RWPE2 (cell line): ENCODE results near the gene HS2ST1.

Experiments used
- ATAC-seq: fragments of 200-7000 bp; cut with Tn5 transposase; 3 replicates; pipeline ENCODE4 v1.9.1; 2021; ENCODE audit warnings: low read depth
- DNase-seq: peaks from one replicate; pipeline ENCODE4 v3.0.0-alpha.2; 2020; ENCODE audit warnings: low spot score
- H3K27ac ChIP-seq: fragments of 450-650 bp; 2 replicates; pipeline ENCODE4 v1.5.1; 2017; ENCODE audit warnings: mild to moderate bottlenecking; ENCODE audit not compliant: poor library complexity, severe bottlenecking
- H3K27me3 ChIP-seq: fragments of 250-450 bp; sonication (Bioruptor Pico); 2 replicates; pipeline ENCODE4 v1.5.1; 2021; ENCODE audit warnings: mild to moderate bottlenecking, moderate library complexity; ENCODE audit not compliant: insufficient read depth, poor library complexity, severe bottlenecking
- H3K36me3 ChIP-seq: fragments of 250-450 bp; sonication (Bioruptor Pico); 2 replicates; pipeline ENCODE4 v1.5.1; 2020; ENCODE audit warnings: low read depth, mild to moderate bottlenecking, moderate library complexity
- H3K4me1 ChIP-seq: fragments of 250-450 bp; sonication (Bioruptor Pico); 2 replicates; pipeline ENCODE4 v1.5.1; 2021; ENCODE audit warnings: mild to moderate bottlenecking, moderate library complexity; ENCODE audit not compliant: insufficient read depth, poor library complexity, severe bottlenecking
- H3K4me3 ChIP-seq: fragments of 250-450 bp; sonication (Bioruptor Pico); 2 replicates; pipeline ENCODE4 v1.5.1; 2021; ENCODE audit warnings: mild to moderate bottlenecking, moderate library complexity; ENCODE audit not compliant: severe bottlenecking
- H3K9me3 ChIP-seq: fragments of 250-450 bp; sonication (Bioruptor Pico); 2 replicates; pipeline ENCODE4 v1.5.1; 2021; ENCODE audit warnings: mild to moderate bottlenecking, moderate library complexity; ENCODE audit not compliant: severe bottlenecking
- TF ChIP-seq, protein P1 (sequence below): fragments of 450-650 bp; IDR thresholded peaks from one replicate; pipeline ENCODE4 v1.5.1; 2017; ENCODE audit warnings: mild to moderate bottlenecking, moderate library complexity; ENCODE audit not compliant: poor library complexity, severe bottlenecking

HS2ST1 gene

DNA sequence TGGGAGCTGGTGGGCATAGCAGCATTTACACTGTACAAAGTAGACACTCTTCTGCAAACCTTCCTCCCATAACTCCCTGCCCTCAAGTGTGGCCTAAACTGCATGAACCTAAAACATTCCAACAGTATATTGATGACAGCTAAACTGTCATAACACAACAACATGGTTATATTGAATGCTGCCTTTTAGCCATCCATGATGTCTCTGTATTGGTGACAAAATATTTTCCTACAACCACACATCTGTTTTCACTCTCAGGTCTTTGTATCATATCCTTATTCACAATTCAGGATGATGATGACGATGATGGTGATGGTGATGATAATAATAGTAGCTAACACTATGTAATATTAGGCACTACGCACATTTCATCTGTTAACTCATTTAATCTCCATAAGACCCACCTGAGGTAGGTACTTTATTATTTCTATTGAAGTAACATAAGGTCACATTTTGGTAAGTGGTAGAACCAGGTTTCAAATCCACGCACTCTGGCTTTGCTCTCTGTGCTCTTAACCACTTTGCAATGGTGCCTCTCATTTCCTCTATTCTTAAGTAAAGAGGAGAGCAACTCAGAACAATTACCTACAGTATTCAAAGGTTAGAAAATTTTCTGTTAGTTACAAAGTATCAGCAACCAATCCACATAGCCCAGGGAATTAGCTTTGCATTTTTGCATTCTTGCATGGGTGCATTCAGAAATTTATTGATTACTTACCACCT, 229.1 kb downstream of the HS2ST1 start:
- peaks cover 10% of the 10 kb centered on the region for H3K4me1 ChIP-seq
- DNase-seq = no peak
- ATAC-seq = no peak
- no peak overlapping the region for H3K27ac ChIP-seq
- H3K36me3 ChIP-seq = no peaks in the 10 kb centered on the region
- H3K9me3 ChIP-seq = no peaks in the 10 kb centered on the region
- no peak overlapping the region for H3K4me3 ChIP-seq
- H3K27me3 ChIP-seq = no peaks in the 10 kb centered on the region
- TF ChIP-seq, protein P1, sequence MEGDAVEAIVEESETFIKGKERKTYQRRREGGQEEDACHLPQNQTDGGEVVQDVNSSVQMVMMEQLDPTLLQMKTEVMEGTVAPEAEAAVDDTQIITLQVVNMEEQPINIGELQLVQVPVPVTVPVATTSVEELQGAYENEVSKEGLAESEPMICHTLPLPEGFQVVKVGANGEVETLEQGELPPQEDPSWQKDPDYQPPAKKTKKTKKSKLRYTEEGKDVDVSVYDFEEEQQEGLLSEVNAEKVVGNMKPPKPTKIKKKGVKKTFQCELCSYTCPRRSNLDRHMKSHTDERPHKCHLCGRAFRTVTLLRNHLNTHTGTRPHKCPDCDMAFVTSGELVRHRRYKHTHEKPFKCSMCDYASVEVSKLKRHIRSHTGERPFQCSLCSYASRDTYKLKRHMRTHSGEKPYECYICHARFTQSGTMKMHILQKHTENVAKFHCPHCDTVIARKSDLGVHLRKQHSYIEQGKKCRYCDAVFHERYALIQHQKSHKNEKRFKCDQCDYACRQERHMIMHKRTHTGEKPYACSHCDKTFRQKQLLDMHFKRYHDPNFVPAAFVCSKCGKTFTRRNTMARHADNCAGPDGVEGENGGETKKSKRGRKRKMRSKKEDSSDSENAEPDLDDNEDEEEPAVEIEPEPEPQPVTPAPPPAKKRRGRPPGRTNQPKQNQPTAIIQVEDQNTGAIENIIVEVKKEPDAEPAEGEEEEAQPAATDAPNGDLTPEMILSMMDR = no peak

DNA sequence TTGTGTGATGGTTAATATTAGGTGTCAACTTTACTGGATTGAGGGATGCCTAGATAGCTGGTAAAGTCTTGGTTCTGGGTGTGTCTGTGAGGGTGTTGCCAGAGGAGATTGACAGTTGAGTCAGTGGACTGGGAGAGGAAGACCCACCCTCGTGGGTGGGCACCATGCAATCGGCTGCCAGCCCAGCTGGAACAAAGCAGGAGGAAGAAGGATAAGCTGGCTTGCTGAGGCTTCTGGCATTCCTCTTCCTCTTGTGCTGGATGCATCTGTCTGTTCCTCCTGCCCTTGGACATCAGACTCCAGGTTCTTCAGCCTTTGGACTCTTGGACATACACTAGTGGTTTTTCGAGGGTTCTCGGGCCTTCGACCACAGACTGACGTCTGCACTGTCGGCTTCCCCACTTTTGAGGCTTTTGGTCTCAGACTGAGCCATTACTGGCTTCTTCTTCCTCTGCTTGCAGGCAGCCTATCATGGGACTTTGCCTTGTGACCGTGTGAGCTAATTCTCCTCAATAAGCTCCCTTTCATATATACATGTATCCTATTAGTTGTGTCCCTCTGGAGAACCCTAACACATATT, 230.0 kb downstream of the HS2ST1 start:
- Histone ChIP-seq H3K27me3 (no peaks in the 10 kb centered on the region), H3K4me1 (peaks cover 11% of the 10 kb centered on the region), H3K27ac (no peak overlapping the region), H3K4me3 (no peak overlapping the region), H3K9me3 (no peaks in the 10 kb centered on the region), H3K36me3 (no peaks in the 10 kb centered on the region)
- TF ChIP-seq, protein P1 = no peak
- ATAC-seq = no peak
- no peak for DNase-seq

DNA sequence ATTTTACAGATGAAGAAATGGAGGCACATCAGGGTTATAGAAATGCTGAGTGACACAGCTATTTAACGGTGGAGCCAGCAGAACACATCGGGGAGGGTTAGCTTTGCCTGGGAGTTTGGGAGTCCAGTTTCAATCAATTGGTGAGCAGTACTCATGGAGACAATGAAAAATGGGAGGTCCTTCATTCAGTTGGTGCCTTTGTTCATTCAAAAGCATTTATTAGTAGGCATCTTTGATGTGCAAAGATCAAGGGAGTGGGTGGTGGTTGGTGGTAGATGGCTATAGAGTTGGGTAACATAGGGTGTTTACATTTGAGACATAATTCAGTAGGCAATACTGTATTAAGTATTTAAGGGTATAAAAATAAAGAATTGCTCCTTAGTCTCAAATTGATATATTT, 230.5 kb downstream of the HS2ST1 start:
- no peak overlapping the region for H3K27ac ChIP-seq
- peaks cover 15% of the 10 kb centered on the region for H3K4me1 ChIP-seq
- no peak for DNase-seq
- no peaks in the 10 kb centered on the region for H3K9me3 ChIP-seq
- TF ChIP-seq, protein P1 = no peak
- no peak overlapping the region for H3K4me3 ChIP-seq
- H3K27me3 ChIP-seq = no peaks in the 10 kb centered on the region
- H3K36me3 ChIP-seq = no peaks in the 10 kb centered on the region
- ATAC-seq = no peak

DNA sequence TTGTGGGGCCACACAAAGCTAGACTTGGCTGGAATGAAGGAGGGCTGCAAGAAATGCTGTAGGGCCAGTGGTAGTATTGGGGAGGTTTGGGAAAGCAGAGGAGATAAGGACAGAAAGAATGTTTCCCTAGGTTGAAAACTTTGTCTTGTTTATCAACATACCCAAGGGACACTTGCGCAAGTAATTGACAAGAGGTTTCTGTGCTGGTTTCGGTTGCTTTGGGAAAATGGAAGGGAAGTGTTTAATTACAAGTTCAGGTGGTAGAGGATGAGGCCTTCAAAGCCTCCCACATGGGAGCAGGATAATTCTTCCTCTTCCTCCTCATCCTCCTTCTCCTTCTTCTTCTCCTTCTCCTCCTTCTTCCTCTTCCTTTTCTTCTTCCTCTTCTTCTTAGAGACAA, 232.1 kb downstream of the HS2ST1 start:
- ATAC-seq (no peak), DNase-seq (no peak)
- H3K27me3 ChIP-seq = no peaks in the 10 kb centered on the region
- H3K27ac ChIP-seq = no peak overlapping the region
- TF ChIP-seq, protein P1 = no peak
- peaks cover 5% of the 10 kb centered on the region for H3K4me1 ChIP-seq
- H3K4me3 ChIP-seq = no peak overlapping the region
- H3K9me3 ChIP-seq = no peaks in the 10 kb centered on the region
- H3K36me3 ChIP-seq = no peaks in the 10 kb centered on the region

DNA sequence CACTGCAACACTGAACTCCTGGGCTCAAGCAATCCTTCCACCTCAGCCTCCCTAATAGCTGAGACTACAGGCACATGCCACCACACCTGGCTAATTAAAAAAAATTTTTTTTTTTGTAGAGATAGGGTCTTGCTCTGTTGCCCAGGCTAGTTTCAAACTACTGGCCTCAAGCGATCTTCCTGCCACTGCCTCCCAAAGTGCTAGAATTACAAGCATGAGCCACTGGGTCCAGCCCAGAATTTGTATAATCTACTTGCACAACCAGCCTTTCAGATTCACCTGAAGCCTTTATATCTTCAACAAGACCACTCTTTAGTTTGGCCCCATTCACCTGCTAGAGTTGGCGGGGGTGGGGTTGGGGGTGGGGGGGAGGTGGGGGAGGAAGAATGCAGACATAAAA, 232.6 kb downstream of the HS2ST1 start:
- no peaks in the 10 kb centered on the region for H3K36me3 ChIP-seq
- no peak overlapping the region for H3K27ac ChIP-seq
- no peaks in the 10 kb centered on the region for H3K9me3 ChIP-seq
- DNase-seq (no peak), ATAC-seq (no peak)
- TF ChIP-seq, protein P1 = no peak
- H3K4me1 ChIP-seq = peaks cover 5% of the 10 kb centered on the region
- H3K27me3 ChIP-seq = no peaks in the 10 kb centered on the region
- no peak overlapping the region for H3K4me3 ChIP-seq
